Fibroblast of pulmonary artery (primary cell): ENCODE data around the gene DNAH9.

Experiments
- DNase-seq: peaks from one replicate; pipeline ENCODE4 v3.0.0-alpha.2; 2010; ENCODE audit warnings: low read depth
- H3K4me3 ChIP-seq: replicated peaks from 2 replicates; pipeline ENCODE4 v1.5.1; 2011; ENCODE audit warnings: low read depth, mild to moderate bottlenecking, control low read depth, low read length, moderate library complexity
- CTCF ChIP-seq: IDR thresholded peaks from 2 replicates; pipeline ENCODE4 v1.5.1; 2011; ENCODE audit warnings: mild to moderate bottlenecking, control low read depth, low read length, inconsistent platforms; ENCODE audit errors: missing control alignments

Gene DNAH9

GRCh38 chr17:11601661-11602060, 3.4 kb downstream of the DNAH9 start:
- no peak overlapping the region for H3K4me3 ChIP-seq
- no peak for TF ChIP-seq CTCF
- no peak for DNase-seq

DNA sequence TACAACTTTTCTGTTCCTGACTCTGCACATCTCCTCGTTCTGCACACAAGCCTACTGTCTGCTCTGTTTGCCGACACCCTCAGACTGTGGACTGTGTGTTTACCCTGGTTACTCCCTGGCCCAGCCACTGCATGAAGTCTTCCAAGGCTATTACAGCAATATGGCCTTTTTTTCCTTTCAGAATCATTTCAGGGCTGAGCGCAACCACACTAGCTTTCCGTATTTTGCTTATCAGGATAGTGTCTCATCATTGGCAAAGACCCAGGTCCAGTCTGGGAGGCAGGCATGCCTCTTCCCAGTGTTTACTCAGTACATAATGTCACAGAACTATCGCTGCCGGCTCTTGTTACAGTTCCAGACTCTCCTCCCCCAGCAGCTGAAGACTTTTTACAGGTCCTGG, 10.1 kb downstream of the DNAH9 start:
- no peak overlapping the region for H3K4me3 ChIP-seq
- no peak for TF ChIP-seq CTCF
- no peak for DNase-seq

DNA sequence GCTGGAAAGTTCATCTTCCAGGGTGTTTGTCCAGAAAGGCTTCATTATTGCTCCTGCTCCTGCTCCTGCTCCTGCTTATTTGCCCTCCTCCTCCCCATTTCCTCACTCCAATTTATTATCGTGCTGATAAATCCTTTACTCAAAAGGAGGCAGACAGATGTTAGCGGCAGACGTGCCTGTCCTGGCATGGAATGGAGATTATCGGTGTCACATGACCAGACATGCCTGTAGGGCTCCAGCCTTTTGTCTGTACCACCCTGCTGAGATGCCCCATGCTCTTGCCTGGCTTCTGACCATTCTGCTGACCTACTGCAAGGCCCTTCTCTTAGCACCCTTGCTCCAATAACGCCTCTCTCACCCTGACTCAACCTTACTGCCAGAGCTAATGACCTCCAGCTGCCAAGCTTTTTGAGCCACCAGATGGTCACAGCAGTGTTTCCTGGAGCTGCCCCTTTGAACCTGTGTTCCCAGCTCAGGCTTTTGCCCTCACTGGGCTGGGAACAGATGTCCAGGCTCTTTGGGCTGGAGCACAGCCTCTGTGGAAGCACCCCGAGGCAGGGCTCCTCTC, 12.8 kb downstream of the DNAH9 start:
- TF ChIP-seq CTCF = no peak
- DNase-seq = no peak

GRCh38 chr17:11612956-11613355, 14.7 kb downstream of the DNAH9 start:
- H3K4me3 ChIP-seq = no peak overlapping the region
- DNase-seq = no peak
- no peak for TF ChIP-seq CTCF

More for the DNA sequence above, 12.8 kb downstream of the DNAH9 start:
- H3K4me3 ChIP-seq = no peak overlapping the region

DNA sequence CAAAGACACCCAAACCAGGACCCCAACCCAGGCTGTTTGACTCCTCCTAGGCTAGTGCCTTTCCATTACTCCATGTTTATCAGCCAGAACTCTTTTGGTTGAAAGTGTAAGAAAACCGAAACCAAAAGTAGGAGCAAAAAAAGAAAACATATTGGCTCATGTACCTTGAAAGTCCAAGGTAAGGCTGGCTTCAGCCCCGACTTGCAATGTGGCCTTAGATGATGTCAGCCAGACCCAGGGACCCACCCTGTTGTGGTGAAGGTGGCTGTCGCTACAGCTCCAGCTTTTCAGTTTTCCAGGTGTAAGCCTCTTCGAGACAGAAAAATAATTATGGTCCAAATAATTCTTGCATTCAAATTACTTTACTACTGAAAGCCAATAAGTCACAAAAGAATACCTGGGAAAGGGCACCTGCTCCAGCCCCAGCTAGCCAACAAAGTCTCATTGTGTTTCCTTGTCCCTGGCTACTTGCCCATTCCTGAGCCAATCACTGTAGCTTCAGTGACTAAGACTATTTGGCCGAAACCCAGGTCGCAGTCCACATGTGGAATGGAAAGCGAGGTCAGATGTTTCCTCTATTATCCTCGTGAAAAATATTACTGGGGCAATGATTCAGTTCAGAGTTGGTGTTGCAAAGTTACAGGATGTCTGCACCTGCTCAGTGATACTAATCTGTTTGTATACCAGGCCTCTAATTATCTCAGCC, 20.7 kb downstream of the DNAH9 start:
- H3K4me3 ChIP-seq = no peak overlapping the region
- no peak for TF ChIP-seq CTCF
- DNase-seq = no peak

DNA sequence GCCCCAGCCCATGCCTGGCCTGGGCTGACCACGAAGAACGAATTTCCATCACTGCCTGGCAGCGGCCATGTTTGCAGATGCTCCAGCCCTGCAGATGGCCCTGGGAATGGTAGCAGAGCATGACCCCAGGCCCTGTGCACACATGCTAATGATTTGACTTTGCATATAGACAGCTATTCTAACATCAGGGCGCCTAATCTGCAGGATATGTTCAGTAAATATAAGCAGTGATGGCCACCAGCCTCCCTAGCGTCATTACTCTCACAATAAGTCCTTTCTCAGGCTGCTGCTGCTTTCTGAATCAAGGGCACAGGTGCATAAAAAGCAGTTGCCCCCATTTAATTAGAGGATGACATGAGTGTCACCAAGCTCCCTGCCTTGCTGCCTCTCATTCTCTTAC, 24.2 kb downstream of the DNAH9 start:
- no peak for TF ChIP-seq CTCF
- DNase-seq = no peak
- no peak overlapping the region for H3K4me3 ChIP-seq

GRCh38 chr17:11624976-11625375, 26.7 kb downstream of the DNAH9 start:
- DNase-seq = no peak
- H3K4me3 ChIP-seq = no peak overlapping the region
- TF ChIP-seq CTCF = no peak
